Measurements from ENCODE around the gene SLAIN1.

SLAIN1 gene

DNA sequence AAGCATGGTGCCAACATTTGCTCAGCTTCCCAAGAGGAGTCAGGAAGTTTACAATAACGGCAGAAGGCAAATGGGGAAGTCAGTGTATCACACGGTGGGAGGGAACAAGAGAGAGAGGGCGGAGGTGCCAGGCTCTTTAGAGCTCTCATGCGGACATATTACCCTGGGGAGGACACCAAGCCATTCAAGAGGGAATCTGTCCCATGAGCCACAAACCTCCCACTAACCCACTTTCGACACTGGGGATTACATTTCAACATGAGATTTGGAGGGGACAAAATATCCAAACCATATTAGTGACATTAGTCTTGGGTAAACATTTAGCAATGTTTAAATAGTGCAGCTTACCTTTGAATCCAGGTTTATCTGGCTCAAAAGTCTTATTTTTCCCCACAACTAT, 69.9 kb downstream of the SLAIN1 start:
- Histone ChIP-seq H3K9me3 (replicated peaks; ENCODE audit: low read length) (no peaks in the 10 kb centered on the region), H3K4me1 (ENCODE audit: control insufficient read depth, insufficient read depth, low read length) (no peaks in the 10 kb centered on the region), H3K36me3 (ENCODE audit: insufficient read depth, low read length) (no peaks in the 10 kb centered on the region), H3K9ac (ENCODE audit: low read depth, low read length) (no peak overlapping the region), H3K27me3 (ENCODE audit: control insufficient read depth, insufficient read depth, low read length) (no peaks in the 10 kb centered on the region), H3K4me2 (ENCODE audit: low read length) (no peak overlapping the region), H3K4me3 (ENCODE audit: low read length) (no peak overlapping the region)

DNA sequence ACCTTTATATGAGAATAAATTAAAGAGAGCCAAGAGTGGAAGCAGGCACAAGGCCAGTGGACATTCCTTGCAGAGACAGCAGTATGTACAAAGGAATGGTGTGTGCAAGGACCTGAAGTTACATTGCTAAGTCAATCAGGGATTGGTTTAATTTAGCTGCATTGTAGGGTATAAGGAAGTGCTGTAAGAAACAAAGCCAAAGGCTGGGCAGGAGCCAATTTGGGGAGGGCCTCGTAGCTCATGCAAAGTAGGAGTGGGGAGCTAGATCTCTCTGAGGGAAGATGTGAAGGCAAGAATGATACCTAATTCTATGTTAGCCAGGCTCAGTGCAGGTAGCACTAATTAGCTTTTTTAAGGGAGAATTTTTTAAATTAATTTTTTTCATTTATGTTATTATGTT, 76.7 kb downstream of the SLAIN1 start:
- Histone ChIP-seq H3K9ac (ENCODE audit: low read depth, low read length) (no peak overlapping the region), H3K9me3 (replicated peaks; ENCODE audit: low read length) (no peaks in the 10 kb centered on the region), H3K27me3 (ENCODE audit: control insufficient read depth, insufficient read depth, low read length) (no peaks in the 10 kb centered on the region), H3K4me2 (ENCODE audit: low read length) (no peak overlapping the region), H3K4me1 (ENCODE audit: control insufficient read depth, insufficient read depth, low read length) (no peaks in the 10 kb centered on the region), H3K36me3 (ENCODE audit: insufficient read depth, low read length) (no peaks in the 10 kb centered on the region), H3K4me3 (ENCODE audit: low read length) (no peak overlapping the region)

GRCh38 chr13:77776704-77777103, 79.2 kb downstream of the SLAIN1 start:
- Histone ChIP-seq H3K4me1 (ENCODE audit: control insufficient read depth, insufficient read depth, low read length) (no peaks in the 10 kb centered on the region), H3K9me3 (replicated peaks; ENCODE audit: low read length) (no peaks in the 10 kb centered on the region), H3K4me2 (ENCODE audit: low read length) (no peak overlapping the region), H3K27me3 (ENCODE audit: control insufficient read depth, insufficient read depth, low read length) (no peaks in the 10 kb centered on the region), H3K4me3 (ENCODE audit: low read length) (no peak overlapping the region), H3K36me3 (ENCODE audit: insufficient read depth, low read length) (no peaks in the 10 kb centered on the region), H3K9ac (ENCODE audit: low read depth, low read length) (no peak overlapping the region)

GRCh38 chr13:77779552-77780272, 82.2 kb downstream of the SLAIN1 start:
- Histone ChIP-seq H3K4me2 (ENCODE audit: low read length) (no peak overlapping the region), H3K4me1 (ENCODE audit: control insufficient read depth, insufficient read depth, low read length) (no peaks in the 10 kb centered on the region), H3K9me3 (replicated peaks; ENCODE audit: low read length) (no peaks in the 10 kb centered on the region), H3K36me3 (ENCODE audit: insufficient read depth, low read length) (no peaks in the 10 kb centered on the region), H3K9ac (ENCODE audit: low read depth, low read length) (no peak overlapping the region), H3K4me3 (ENCODE audit: low read length) (no peak overlapping the region), H3K27me3 (ENCODE audit: control insufficient read depth, insufficient read depth, low read length) (no peaks in the 10 kb centered on the region)

DNA sequence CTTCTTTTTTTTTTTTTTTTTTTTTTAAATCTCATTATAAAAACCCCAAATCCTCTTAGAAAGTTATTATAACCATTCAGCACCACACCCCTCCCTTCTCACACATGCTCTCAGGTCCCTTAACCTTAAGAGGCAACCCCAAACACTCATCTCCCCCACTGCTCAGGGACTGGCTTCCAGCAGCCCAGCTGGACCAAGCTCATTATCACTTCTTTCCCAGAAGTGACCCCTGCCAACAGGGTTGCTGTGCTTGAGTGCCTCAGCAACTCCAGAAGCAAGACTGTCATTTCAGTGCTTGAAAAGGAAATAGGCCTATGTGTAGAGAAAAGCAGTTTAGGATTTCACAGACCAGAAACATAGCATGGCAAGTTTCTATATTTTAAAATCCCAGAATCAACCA, 84.3 kb downstream of the SLAIN1 start:
- Histone ChIP-seq H3K27me3 (ENCODE audit: control insufficient read depth, insufficient read depth, low read length) (no peaks in the 10 kb centered on the region), H3K4me1 (ENCODE audit: control insufficient read depth, insufficient read depth, low read length) (no peaks in the 10 kb centered on the region), H3K9ac (ENCODE audit: low read depth, low read length) (no peak overlapping the region), H3K9me3 (replicated peaks; ENCODE audit: low read length) (no peaks in the 10 kb centered on the region), H3K4me3 (ENCODE audit: low read length) (no peak overlapping the region), H3K4me2 (ENCODE audit: low read length) (no peak overlapping the region), H3K36me3 (ENCODE audit: insufficient read depth, low read length) (no peaks in the 10 kb centered on the region)

DNA sequence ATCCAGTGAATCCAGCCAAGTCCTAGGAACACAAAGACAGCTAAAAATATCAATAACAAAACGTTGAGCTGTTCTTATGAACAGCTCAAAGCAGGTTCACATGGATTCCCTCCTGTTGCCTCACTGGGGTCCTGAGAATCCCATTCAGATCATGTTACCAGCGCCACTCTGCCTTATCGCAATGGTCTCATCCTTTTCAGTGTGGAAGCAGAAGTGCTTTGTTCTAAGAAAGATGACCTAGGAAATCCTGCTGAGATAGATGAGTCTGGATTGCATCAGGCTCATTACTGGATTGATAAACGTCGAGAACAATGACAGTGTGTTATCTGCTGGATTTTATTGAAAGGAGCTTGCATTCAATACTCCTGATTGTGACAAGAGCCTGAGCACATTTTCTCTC, 87.0 kb downstream of the SLAIN1 start:
- no peaks in the 10 kb centered on the region for H3K27me3 ChIP-seq (ENCODE audit: control insufficient read depth, insufficient read depth, low read length)
- no peak overlapping the region for H3K9ac ChIP-seq (ENCODE audit: low read depth, low read length)
- no peak overlapping the region for H3K4me3 ChIP-seq (ENCODE audit: low read length)
- H3K9me3 ChIP-seq (replicated peaks; ENCODE audit: low read length) = no peaks in the 10 kb centered on the region
- no peak overlapping the region for H3K4me2 ChIP-seq (ENCODE audit: low read length)
- no peaks in the 10 kb centered on the region for H3K36me3 ChIP-seq (ENCODE audit: insufficient read depth, low read length)
- no peaks in the 10 kb centered on the region for H3K4me1 ChIP-seq (ENCODE audit: control insufficient read depth, insufficient read depth, low read length)

DNA sequence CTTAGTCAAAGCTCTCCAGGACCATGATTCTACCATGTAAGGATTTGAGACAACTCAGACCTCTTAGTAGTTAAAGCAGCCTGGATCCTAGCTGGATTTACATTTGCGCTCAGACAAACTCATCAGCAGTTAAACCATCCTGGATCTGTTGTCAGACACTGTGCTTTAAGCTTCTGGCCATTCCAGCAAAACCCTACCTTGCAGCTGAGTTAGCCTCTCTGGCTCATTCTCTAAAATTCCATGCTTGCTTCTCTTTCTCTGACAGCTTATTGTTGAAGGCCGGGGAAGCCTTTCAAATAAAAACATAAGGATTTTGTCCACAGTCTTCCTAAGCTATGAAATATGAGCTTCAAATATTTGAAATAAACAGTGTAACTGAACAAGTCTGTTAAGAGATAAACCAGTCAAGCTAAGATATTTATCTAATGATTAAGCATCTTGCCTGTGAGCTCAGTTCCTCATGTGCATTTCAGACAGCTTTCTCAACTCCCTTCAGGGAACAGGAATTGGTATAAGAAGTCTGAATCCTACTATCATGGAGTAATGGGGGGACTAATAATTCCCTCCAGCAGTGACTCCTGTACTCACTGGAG, 89.3 kb downstream of the SLAIN1 start:
- no peaks in the 10 kb centered on the region for H3K27me3 ChIP-seq (ENCODE audit: control insufficient read depth, insufficient read depth, low read length)
- H3K36me3 ChIP-seq (ENCODE audit: insufficient read depth, low read length) = no peaks in the 10 kb centered on the region
- no peak overlapping the region for H3K4me3 ChIP-seq (ENCODE audit: low read length)
- no peak overlapping the region for H3K4me2 ChIP-seq (ENCODE audit: low read length)
- no peaks in the 10 kb centered on the region for H3K4me1 ChIP-seq (ENCODE audit: control insufficient read depth, insufficient read depth, low read length)
- H3K9ac ChIP-seq (ENCODE audit: low read depth, low read length) = no peak overlapping the region
- H3K9me3 ChIP-seq (replicated peaks; ENCODE audit: low read length) = no peaks in the 10 kb centered on the region

DNA sequence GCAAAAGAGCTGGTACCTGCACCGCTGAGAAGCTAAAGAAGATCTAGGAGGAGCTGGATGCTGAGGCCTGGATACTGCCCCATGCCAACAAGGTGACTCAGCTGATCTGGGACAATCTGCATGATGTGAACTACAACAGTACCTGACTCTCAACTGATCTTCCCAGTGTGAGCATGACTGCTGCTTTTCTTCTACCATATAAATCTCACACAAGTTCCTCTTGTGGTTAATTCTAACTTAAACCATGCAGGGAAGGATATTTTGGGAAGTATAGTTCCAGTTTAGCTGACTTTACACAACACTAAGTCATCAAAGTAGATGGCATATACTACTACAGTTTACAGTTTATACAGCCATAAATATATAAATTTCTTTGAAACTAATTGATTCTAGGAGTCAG, 91.9 kb downstream of the SLAIN1 start:
- H3K4me2 ChIP-seq (ENCODE audit: low read length) = no peak overlapping the region
- no peaks in the 10 kb centered on the region for H3K27me3 ChIP-seq (ENCODE audit: control insufficient read depth, insufficient read depth, low read length)
- H3K36me3 ChIP-seq (ENCODE audit: insufficient read depth, low read length) = no peaks in the 10 kb centered on the region
- no peaks in the 10 kb centered on the region for H3K4me1 ChIP-seq (ENCODE audit: control insufficient read depth, insufficient read depth, low read length)
- H3K9me3 ChIP-seq (replicated peaks; ENCODE audit: low read length) = no peaks in the 10 kb centered on the region
- H3K4me3 ChIP-seq (ENCODE audit: low read length) = no peak overlapping the region
- no peak overlapping the region for H3K9ac ChIP-seq (ENCODE audit: low read depth, low read length)

GRCh38 chr13:77800219-77800618, 102.7 kb downstream of the SLAIN1 start:
- H3K4me2 ChIP-seq (ENCODE audit: low read length) = no peak overlapping the region
- H3K27me3 ChIP-seq (ENCODE audit: control insufficient read depth, insufficient read depth, low read length) = no peaks in the 10 kb centered on the region
- no peak overlapping the region for H3K9ac ChIP-seq (ENCODE audit: low read depth, low read length)
- H3K4me1 ChIP-seq (ENCODE audit: control insufficient read depth, insufficient read depth, low read length) = no peaks in the 10 kb centered on the region
- no peak overlapping the region for H3K4me3 ChIP-seq (ENCODE audit: low read length)
- H3K36me3 ChIP-seq (ENCODE audit: insufficient read depth, low read length) = no peaks in the 10 kb centered on the region
- H3K9me3 ChIP-seq (replicated peaks; ENCODE audit: low read length) = no peaks in the 10 kb centered on the region

DNA sequence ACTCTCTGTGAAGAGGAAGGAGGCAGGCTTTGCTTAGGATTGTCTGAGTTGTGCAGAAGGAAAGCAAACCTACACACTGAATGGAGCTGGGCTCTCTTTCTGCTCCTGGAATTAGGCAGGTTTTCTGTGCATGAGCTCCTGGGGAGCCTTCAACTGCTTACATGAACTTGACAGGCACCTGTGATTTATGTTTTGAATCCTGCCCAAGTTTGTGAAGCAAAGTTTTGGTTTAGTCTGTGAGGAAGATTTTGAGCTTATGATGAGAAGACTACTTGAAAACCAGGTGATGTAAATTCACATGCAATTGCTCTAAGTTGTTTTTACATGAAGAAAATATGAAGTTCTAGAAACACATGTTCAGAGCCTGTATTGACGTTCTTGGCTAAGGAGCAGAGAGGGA, 109.0 kb downstream of the SLAIN1 start:
- Histone ChIP-seq H3K36me3 (ENCODE audit: insufficient read depth, low read length) (no peaks in the 10 kb centered on the region), H3K27me3 (ENCODE audit: control insufficient read depth, insufficient read depth, low read length) (no peaks in the 10 kb centered on the region), H3K4me1 (ENCODE audit: control insufficient read depth, insufficient read depth, low read length) (no peaks in the 10 kb centered on the region), H3K4me2 (ENCODE audit: low read length) (no peak overlapping the region), H3K4me3 (ENCODE audit: low read length) (no peak overlapping the region), H3K9ac (ENCODE audit: low read depth, low read length) (no peak overlapping the region), H3K9me3 (replicated peaks; ENCODE audit: low read length) (no peaks in the 10 kb centered on the region)

GRCh38 chr13:77807431-77808135, 110.1 kb downstream of the SLAIN1 start:
- no peak overlapping the region for H3K9ac ChIP-seq (ENCODE audit: low read depth, low read length)
- no peaks in the 10 kb centered on the region for H3K4me1 ChIP-seq (ENCODE audit: control insufficient read depth, insufficient read depth, low read length)
- H3K4me2 ChIP-seq (ENCODE audit: low read length) = no peak overlapping the region
- no peaks in the 10 kb centered on the region for H3K36me3 ChIP-seq (ENCODE audit: insufficient read depth, low read length)
- no peaks in the 10 kb centered on the region for H3K27me3 ChIP-seq (ENCODE audit: control insufficient read depth, insufficient read depth, low read length)
- H3K9me3 ChIP-seq (replicated peaks; ENCODE audit: low read length) = no peaks in the 10 kb centered on the region
- H3K4me3 ChIP-seq (ENCODE audit: low read length) = no peak overlapping the region

GRCh38 chr13:77810430-77810829, 112.9 kb downstream of the SLAIN1 start:
- Histone ChIP-seq H3K9ac (ENCODE audit: low read depth, low read length) (no peak overlapping the region), H3K4me3 (ENCODE audit: low read length) (no peak overlapping the region), H3K36me3 (ENCODE audit: insufficient read depth, low read length) (no peaks in the 10 kb centered on the region), H3K4me2 (ENCODE audit: low read length) (no peak overlapping the region), H3K27me3 (ENCODE audit: control insufficient read depth, insufficient read depth, low read length) (no peaks in the 10 kb centered on the region), H3K4me1 (ENCODE audit: control insufficient read depth, insufficient read depth, low read length) (no peaks in the 10 kb centered on the region), H3K9me3 (replicated peaks; ENCODE audit: low read length) (no peaks in the 10 kb centered on the region)

Data from skeletal muscle satellite cell (primary cell).